ENCODE results near the gene NRXN3. TPM values are rescaled to one million over a fixed set of nuclear protein-coding genes. Genes with fewer than 3 reads are reported as not detected.

Gene NRXN3
- total and polyA plus RNA-seq, 2 of the 13 experiments (the other 11 are each of a cell fraction or from before 2014, with no cell fraction given) = 0.03 TPM; not detected in 1

DNA sequence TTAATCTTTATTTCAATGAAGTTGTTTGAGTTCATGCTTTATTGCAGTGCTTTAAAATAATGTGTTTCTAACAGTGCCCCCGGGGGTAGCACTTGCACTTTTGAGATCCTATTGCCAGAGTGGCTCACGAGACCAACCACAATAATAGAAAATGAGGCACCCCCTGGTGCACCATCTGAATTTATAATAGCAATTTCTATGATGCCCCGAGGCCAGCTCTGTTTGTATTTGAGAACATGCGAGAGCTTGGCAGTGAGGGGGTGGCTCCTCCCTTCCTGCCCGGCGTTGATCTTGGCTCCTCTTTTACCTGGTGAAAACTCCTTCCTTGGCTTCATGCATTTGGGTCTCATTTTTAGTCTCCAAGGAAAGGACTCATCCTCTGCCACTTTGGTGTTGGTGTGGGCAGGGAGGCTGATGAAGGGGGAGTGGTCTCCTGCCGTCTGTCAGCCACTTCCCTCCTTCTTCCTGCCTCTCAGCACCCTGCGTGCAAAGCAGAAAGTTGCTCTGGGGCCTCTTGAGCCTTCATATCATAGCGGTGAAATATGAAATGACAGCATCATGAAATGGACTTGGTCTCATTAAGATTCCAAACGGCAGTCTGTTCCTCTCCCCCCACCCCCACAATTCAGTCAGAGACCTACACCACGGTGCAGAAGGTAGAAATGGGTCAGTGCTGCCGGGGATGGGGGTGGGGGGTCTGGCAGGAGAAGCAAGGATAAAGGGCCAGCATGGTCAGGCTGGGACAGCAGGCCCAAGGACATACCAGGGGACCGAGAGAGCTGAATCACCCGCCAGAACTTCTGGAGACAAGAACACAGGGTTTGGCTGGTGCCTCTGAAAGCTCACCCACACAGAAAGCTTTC lies 17.7 kb upstream of the NRXN3 start:
- Histone ChIP-seq H4K20me1 (ENCODE audit: insufficient read depth, low read length) (no peaks in the 10 kb centered on the region), H3K4me2 (ENCODE audit: low read depth, low read length) (no peak overlapping the region), H3K9ac (ENCODE audit: insufficient read depth, low read depth, low read length) (no peak overlapping the region), H3K9me3 (ENCODE audit: low read length) (no peaks in the 10 kb centered on the region), H3K4me1 (ENCODE audit: insufficient read depth, low read length) (no peaks in the 10 kb centered on the region), H3K27ac (ENCODE audit: extremely low read length, insufficient read depth, low read length) (no peak overlapping the region), H2AFZ (ENCODE audit: low read length) (no peak overlapping the region), H3K27me3 (ENCODE audit: control insufficient read depth in 1 of 2, insufficient read depth in 2 of 2, low read length in 2 of 2) (no peaks in the 10 kb centered on the region), H3K4me3 (replicated peaks in 1 of 3; ENCODE audit: insufficient read depth in 1 of 3, low read depth in 2 of 3, low read length in 3 of 3) (no peak overlapping the region), H3K79me2 (ENCODE audit: insufficient read depth, low read length) (no peaks in the 10 kb centered on the region), H3K36me3 (replicated peaks in 1 of 2; ENCODE audit: control insufficient read depth in 1 of 2, insufficient read depth in 2 of 2, low read length in 2 of 2) (no peaks in the 10 kb centered on the region)
- no TSS peak for BruUV-seq (replicated peaks)
- in situ Hi-C loops (cut with HindIII; ENCODE audit: extremely low pct_ligation_motif_present, low pct_unique_long_range_greater_than_20kb) = loop anchor here (25.0 kb wide), 1 partner anchor 685 kb away; no protein-coding TSS in a partner anchor
- intact Hi-C loops (cut with micrococcal nuclease; ENCODE audit: unreplicated experiment) = no loop called here
- DNase-seq (ENCODE audit: low spot score) (no peak), FAIRE-seq (no peak), ATAC-seq (no peak)
- POLR2A ChIA-PET = no interaction called here
- CTCF ChIA-PET (ENCODE audit: low intra/inter-chr PET ratio, low total read pairs) = no interaction called here
- 2% methylated on average over 11 of the region's 14 CpGs for WGBS (ENCODE audit: low lambda C conversion rate)
- no peak for TF ChIP-seq ZNF501 (CRISPR knock-in tag; IDR thresholded peaks at IDR 0.05)
- TF ChIP-seq ZNF629 (CRISPR knock-in tag; conservative IDR thresholded peaks at IDR 0.05) = no peak
- TF ChIP-seq ERF (CRISPR knock-in tag; IDR thresholded peaks at IDR 0.05) = no peak
- TF ChIP-seq ZNF615 (CRISPR knock-in tag; IDR thresholded peaks at IDR 0.05; ENCODE audit: borderline replicate concordance) = no peak
- TF ChIP-seq, protein P1, sequence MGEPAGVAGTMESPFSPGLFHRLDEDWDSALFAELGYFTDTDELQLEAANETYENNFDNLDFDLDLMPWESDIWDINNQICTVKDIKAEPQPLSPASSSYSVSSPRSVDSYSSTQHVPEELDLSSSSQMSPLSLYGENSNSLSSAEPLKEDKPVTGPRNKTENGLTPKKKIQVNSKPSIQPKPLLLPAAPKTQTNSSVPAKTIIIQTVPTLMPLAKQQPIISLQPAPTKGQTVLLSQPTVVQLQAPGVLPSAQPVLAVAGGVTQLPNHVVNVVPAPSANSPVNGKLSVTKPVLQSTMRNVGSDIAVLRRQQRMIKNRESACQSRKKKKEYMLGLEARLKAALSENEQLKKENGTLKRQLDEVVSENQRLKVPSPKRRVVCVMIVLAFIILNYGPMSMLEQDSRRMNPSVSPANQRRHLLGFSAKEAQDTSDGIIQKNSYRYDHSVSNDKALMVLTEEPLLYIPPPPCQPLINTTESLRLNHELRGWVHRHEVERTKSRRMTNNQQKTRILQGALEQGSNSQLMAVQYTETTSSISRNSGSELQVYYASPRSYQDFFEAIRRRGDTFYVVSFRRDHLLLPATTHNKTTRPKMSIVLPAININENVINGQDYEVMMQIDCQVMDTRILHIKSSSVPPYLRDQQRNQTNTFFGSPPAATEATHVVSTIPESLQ (CRISPR knock-in tag; conservative IDR thresholded peaks at IDR 0.05) = no peak
- no peak for TF ChIP-seq ZNF792 (CRISPR knock-in tag; IDR thresholded peaks at IDR 0.05)
- TF ChIP-seq, protein P2, sequence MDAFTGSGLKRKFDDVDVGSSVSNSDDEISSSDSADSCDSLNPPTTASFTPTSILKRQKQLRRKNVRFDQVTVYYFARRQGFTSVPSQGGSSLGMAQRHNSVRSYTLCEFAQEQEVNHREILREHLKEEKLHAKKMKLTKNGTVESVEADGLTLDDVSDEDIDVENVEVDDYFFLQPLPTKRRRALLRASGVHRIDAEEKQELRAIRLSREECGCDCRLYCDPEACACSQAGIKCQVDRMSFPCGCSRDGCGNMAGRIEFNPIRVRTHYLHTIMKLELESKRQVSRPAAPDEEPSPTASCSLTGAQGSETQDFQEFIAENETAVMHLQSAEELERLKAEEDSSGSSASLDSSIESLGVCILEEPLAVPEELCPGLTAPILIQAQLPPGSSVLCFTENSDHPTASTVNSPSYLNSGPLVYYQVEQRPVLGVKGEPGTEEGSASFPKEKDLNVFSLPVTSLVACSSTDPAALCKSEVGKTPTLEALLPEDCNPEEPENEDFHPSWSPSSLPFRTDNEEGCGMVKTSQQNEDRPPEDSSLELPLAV (CRISPR knock-in tag; conservative IDR thresholded peaks at IDR 0.05; ENCODE audit: low read depth) = no peak
- TF ChIP-seq SMARCE1 (IDR thresholded peaks at IDR 0.05; ENCODE audit: borderline replicate concordance) = no peak
- TF ChIP-seq, protein P3, sequence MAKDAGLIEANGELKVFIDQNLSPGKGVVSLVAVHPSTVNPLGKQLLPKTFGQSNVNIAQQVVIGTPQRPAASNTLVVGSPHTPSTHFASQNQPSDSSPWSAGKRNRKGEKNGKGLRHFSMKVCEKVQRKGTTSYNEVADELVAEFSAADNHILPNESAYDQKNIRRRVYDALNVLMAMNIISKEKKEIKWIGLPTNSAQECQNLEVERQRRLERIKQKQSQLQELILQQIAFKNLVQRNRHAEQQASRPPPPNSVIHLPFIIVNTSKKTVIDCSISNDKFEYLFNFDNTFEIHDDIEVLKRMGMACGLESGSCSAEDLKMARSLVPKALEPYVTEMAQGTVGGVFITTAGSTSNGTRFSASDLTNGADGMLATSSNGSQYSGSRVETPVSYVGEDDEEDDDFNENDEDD (CRISPR knock-in tag; IDR thresholded peaks at IDR 0.05; ENCODE audit: borderline replicate concordance) = no peak
- TF ChIP-seq PHF5A (CRISPR knock-in tag; IDR thresholded peaks at IDR 0.05; ENCODE audit: low read depth, unreplicated experiment) = no peak
- TF ChIP-seq, protein P4, sequence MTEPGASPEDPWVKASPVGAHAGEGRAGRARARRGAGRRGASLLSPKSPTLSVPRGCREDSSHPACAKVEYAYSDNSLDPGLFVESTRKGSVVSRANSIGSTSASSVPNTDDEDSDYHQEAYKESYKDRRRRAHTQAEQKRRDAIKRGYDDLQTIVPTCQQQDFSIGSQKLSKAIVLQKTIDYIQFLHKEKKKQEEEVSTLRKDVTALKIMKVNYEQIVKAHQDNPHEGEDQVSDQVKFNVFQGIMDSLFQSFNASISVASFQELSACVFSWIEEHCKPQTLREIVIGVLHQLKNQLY (CRISPR knock-in tag; IDR thresholded peaks at IDR 0.05) = no peak
- no peak for TF ChIP-seq SRSF4 (IDR thresholded peaks at IDR 0.05; ENCODE audit: low read depth, low read length, poor library complexity, severe bottlenecking)
- no peak for TF ChIP-seq SKI (IDR thresholded peaks at IDR 0.05; ENCODE audit: partially characterized antibody)
- TF ChIP-seq KAT8 (CRISPR knock-in tag; IDR thresholded peaks at IDR 0.05) = no peak
- TF ChIP-seq, protein P5, sequence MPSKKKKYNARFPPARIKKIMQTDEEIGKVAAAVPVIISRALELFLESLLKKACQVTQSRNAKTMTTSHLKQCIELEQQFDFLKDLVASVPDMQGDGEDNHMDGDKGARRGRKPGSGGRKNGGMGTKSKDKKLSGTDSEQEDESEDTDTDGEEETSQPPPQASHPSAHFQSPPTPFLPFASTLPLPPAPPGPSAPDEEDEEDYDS (CRISPR knock-in tag; IDR thresholded peaks at IDR 0.05) = no peak
- TF ChIP-seq, protein P6, sequence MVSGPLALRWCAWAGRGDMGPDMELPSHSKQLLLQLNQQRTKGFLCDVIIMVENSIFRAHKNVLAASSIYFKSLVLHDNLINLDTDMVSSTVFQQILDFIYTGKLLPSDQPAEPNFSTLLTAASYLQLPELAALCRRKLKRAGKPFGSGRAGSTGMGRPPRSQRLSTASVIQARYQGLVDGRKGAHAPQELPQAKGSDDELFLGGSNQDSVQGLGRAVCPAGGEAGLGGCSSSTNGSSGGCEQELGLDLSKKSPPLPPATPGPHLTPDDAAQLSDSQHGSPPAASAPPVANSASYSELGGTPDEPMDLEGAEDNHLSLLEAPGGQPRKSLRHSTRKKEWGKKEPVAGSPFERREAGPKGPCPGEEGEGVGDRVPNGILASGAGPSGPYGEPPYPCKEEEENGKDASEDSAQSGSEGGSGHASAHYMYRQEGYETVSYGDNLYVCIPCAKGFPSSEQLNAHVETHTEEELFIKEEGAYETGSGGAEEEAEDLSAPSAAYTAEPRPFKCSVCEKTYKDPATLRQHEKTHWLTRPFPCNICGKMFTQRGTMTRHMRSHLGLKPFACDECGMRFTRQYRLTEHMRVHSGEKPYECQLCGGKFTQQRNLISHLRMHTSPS (CRISPR knock-in tag; IDR thresholded peaks at IDR 0.05; ENCODE audit: low read depth) = no peak
- no peak for TF ChIP-seq HHEX (CRISPR knock-in tag; IDR thresholded peaks at IDR 0.05)

All from HepG2 (cell line).